Measurements from ENCODE around the gene AGA. TPM values are rescaled to one million over a fixed set of nuclear protein-coding genes. Genes with fewer than 3 reads are reported as not detected.

The AGA gene
- polyA plus RNA-seq (2013, experiment 1 of 2; ENCODE audit: insufficient read length): 34.6 TPM
- polyA plus RNA-seq (2013, experiment 2 of 2; ENCODE audit: insufficient read length): 37.8 TPM

- peak; percentile 96 for DNase-seq
These were observed at the start of gene AGA for GRCh38 chr4:177441803-177442622. Gene AGA, minus strand, starts transcription at chr4:177442437. Its CDS starts 62 bp downstream, at chr4:177442375.

- no peak for DNase-seq
These were observed 49.8 kb upstream of the AGA start for GRCh38 chr4:177492022-177492421.

GRCh38 chr4:177490769-177491168 lies 48.5 kb upstream of the AGA start:
- no peak for DNase-seq

- peak; percentile 58 for DNase-seq
These were observed 47.4 kb upstream of the AGA start for GRCh38 chr4:177489471-177490246.

- no peak for DNase-seq
These were observed 45.7 kb upstream of the AGA start for GRCh38 chr4:177487977-177488376.

GRCh38 chr4:177485528-177485927 lies 43.3 kb upstream of the AGA start:
- DNase-seq: peak; percentile 85

GRCh38 chr4:177484613-177485021 lies 42.4 kb upstream of the AGA start:
- DNase-seq: peak; percentile 93

GRCh38 chr4:177483760-177484159 lies 41.5 kb upstream of the AGA start:
- no peak for DNase-seq

GRCh38 chr4:177483271-177483670 lies 41.0 kb upstream of the AGA start:
- no peak for DNase-seq

GRCh38 chr4:177482367-177482766 lies 40.1 kb upstream of the AGA start:
- DNase-seq: no peak

- DNase-seq: peak; percentile 88
These were observed 38.6 kb upstream of the AGA start for GRCh38 chr4:177480795-177481194.

- DNase-seq: no peak
These were observed 36.8 kb upstream of the AGA start for GRCh38 chr4:177479063-177479462.

GRCh38 chr4:177478496-177478895 lies 36.3 kb upstream of the AGA start:
- DNase-seq: no peak

- no peak for DNase-seq
These were observed 31.8 kb upstream of the AGA start for GRCh38 chr4:177473991-177474390.

- DNase-seq: no peak
These were observed 21.8 kb upstream of the AGA start for GRCh38 chr4:177464026-177464425.

- DNase-seq: peak; percentile 14
These were observed 19.4 kb upstream of the AGA start for GRCh38 chr4:177461606-177462005.

- DNase-seq: no peak
These were observed 18.2 kb upstream of the AGA start for GRCh38 chr4:177460460-177460859.

GRCh38 chr4:177455561-177455970 lies 13.3 kb upstream of the AGA start:
- DNase-seq: peak; percentile 78

- DNase-seq: no peak
These were observed 10.9 kb upstream of the AGA start for GRCh38 chr4:177453116-177453515.

- no peak for DNase-seq
These were observed 8.9 kb upstream of the AGA start for GRCh38 chr4:177451108-177451500.

GRCh38 chr4:177450426-177451107 lies 8.3 kb upstream of the AGA start:
- no peak for DNase-seq

GRCh38 chr4:177448850-177449249 lies 6.6 kb upstream of the AGA start:
- DNase-seq: peak; percentile 73

GRCh38 chr4:177447417-177448004 lies 5.3 kb upstream of the AGA start:
- DNase-seq: no peak

Measured in fibroblast of skin of abdomen (primary cell).